Bronchial epithelial cell (primary cell): ENCODE data around the gene GLI3. TPM values are rescaled to one million over a fixed set of nuclear protein-coding genes. Genes with fewer than 3 reads are reported as not detected.
A peak's percentile ranks its signal among the peaks of the same experiment; 100 is the strongest.

ENCODE experiments used
- DNase-seq: peaks from one replicate; pipeline ENCODE4 v3.0.0-alpha.2; 2010; ENCODE audit warnings: low read depth
- FAIRE-seq: peaks from 2 replicates; lab custom pipeline; 2011; peaks lifted over from hg19 to GRCh38; lab: Jason Lieb, UNC
- H3K27me3 ChIP-seq: 2 replicates; pipeline ENCODE4 v1.5.1; 2011; ENCODE audit warnings: low read length; ENCODE audit not compliant: control insufficient read depth, insufficient read depth
- H3K36me3 ChIP-seq: 2 replicates; pipeline ENCODE4 v1.5.1; 2011; ENCODE audit warnings: low read length; ENCODE audit not compliant: control insufficient read depth, insufficient read depth
- H3K4me3 ChIP-seq: 2 replicates; pipeline ENCODE4 v1.5.1; 2011; ENCODE audit warnings: mild to moderate bottlenecking, low read depth, low read length, control low read depth
- CTCF ChIP-seq: IDR thresholded peaks from 2 replicates; pipeline ENCODE4 v1.5.1; 2011; ENCODE audit warnings: mild to moderate bottlenecking, moderate library complexity, low read length, control low read depth, inconsistent platforms; ENCODE audit not compliant: insufficient read depth, severe bottlenecking
- total RNA-seq: library from RNA; depleted of rRNA; stranded (reverse); fragments of >200 nt; gene quantifications from 2 replicates; pipeline ENCODE4 v1.2.1, GENCODE V29; 2014

The GLI3 gene
- total RNA-seq, 1 donor from 2014 or later: 1.3 TPM

DNA sequence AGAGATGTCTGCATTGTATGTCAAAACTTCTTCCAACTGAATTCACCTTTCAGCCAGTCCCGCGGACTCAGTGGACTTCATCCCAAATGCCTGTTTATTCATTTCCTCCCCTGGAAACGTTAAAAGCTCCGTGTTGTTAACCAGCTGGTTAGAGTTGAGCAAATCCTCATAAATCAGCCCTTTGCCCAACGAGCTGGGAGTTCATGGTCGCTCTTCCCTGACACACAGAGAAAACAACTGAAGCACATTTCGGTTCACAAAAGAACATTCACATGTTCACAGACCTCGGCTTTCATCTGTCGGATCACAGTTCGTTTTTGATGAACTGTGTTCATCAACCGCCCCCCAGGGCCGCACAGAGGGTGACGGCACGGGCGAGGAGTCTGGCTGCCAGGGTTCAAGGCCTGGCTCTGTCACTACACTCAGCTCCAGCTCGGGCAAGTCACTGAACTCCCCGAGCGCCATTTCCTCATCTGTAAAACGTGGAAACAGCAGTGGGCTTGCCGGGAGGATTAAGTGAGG, 62.6 kb downstream of the GLI3 start:
- no peak for FAIRE-seq
- no peak for TF ChIP-seq CTCF
- no peaks in the 10 kb centered on the region for H3K36me3 ChIP-seq
- H3K4me3 ChIP-seq: no peak overlapping the region
- H3K27me3 ChIP-seq: no peaks in the 10 kb centered on the region
- DNase-seq: no peak

DNA sequence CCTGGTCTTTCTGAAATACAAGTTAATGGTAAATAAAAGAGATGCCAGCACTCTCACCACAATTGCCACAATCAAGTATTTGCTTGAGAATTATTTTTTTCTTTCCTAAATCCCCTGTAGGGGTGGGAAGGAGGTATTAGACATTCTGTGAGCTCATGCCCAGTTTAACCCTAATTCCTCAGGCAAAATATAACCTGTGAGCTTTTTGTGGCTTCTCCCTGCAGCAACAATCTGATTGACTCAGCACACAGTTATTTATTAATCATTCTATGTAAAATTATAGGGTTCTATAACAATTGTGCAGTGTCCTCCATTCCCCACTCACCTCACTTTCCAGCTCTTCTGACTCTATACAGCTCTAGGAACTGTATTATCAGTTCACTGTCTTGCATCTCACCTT, 66.3 kb downstream of the GLI3 start:
- Histone ChIP-seq H3K27me3 (no peaks in the 10 kb centered on the region), H3K4me3 (no peak overlapping the region), H3K36me3 (no peaks in the 10 kb centered on the region)
- TF ChIP-seq CTCF: no peak
- FAIRE-seq (no peak), DNase-seq (peak; percentile 84)

GRCh38 chr7:42168512-42168911, 68.5 kb downstream of the GLI3 start:
- Histone ChIP-seq H3K27me3 (no peaks in the 10 kb centered on the region), H3K36me3 (no peaks in the 10 kb centered on the region), H3K4me3 (no peak overlapping the region)
- DNase-seq (no peak), FAIRE-seq (no peak)
- TF ChIP-seq CTCF: no peak

DNA sequence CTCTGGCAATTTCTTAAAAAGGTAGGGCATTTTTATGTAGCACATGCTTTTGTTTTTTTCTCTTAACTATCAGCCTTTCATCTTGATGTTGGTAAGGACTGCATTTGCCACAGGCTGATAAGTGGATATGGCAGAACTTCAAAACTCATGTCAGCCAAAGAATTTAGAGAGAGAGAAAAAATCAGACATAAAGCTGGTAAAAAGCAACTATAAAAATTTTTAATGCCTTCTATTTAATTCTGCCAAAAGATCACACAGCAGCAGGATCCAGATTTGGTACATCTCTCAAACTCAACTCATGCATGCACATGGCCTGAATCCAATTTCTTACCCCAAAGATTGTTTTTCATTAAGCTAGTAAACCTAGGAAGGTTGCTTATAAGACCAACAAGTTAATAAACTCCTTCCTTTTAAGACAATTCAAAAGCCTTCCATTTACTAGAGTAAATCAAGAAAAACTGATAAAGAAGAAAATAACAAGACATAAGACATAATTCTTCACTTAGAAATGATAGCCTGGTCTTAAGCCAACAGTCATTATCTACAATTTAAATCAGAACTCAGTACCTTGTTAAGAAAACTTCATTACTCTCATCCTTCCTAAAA, 69.3 kb downstream of the GLI3 start:
- no peak for FAIRE-seq

DNA sequence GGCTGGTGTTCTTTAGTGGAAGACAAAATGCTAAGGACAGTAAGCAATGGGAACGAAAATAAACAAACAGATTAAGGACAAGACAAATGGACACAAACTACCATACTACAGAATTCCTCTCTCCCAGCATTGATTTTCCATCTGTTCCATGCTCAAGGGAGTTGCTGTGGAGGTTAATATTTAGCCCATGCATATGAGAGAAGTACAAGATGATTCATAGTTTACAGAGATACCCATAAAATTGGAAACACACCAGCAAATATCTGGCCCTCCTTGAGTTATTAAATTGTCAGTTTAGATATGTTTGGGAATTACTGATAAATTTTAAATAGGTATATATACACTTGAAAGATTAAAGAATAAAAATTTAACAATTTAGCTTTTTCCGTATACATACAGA, 69.8 kb downstream of the GLI3 start:
- DNase-seq (no peak), FAIRE-seq (no peak)
- H3K27me3 ChIP-seq: no peaks in the 10 kb centered on the region
- no peak for TF ChIP-seq CTCF
- H3K4me3 ChIP-seq: no peak overlapping the region
- H3K36me3 ChIP-seq: no peaks in the 10 kb centered on the region

More for the DNA sequence above, 69.3 kb downstream of the GLI3 start:
- DNase-seq: no peak
- no peaks in the 10 kb centered on the region for H3K36me3 ChIP-seq
- H3K27me3 ChIP-seq: no peaks in the 10 kb centered on the region
- H3K4me3 ChIP-seq: no peak overlapping the region
- no peak for TF ChIP-seq CTCF
